Muscle of arm (tissue), 12 donors: ENCODE results near the gene POLA2. TPM values are rescaled to one million over a fixed set of nuclear protein-coding genes. Genes with fewer than 3 reads are reported as not detected.

ENCODE experiments used
- DNase-seq: peaks from one replicate; pipeline ENCODE4 v3.0.0-alpha.2; 2013
- polyA plus RNA-seq, 12 donors: library from polyadenylated mRNA; unstranded; fragments of 120-200 nt; gene quantifications; one replicate each; pipeline ENCODE4 v1.2.1, GENCODE V29; 2013; ENCODE audit not compliant: insufficient read length in 12 of 12

The POLA2 gene
- polyA plus RNA-seq, 12 donors = 30.7 to 52.6 (median 39.3) TPM; not detected in 1

- DNase-seq = no peak
Measured at GRCh38 chr11:65278356-65278755, 16.6 kb downstream of the POLA2 start.

DNA sequence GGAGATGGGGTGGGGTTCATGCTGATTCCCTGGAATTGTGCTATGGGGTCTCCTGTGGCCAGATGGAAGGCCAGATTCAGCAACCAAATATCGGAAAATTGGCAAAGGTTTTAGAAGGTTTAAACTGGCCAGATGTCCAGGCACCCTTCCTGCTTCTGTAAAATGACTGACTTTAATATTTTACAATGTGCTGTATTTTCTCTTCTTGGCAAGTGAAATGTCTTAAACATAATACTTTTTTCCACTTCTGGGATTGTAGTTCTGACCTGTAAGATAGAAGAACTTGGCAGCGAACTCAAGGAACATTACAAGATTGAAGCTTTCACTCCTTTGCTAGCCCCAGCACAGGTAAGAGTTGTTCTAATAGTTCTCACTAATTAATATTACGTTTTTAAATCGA is 17.5 kb downstream of the POLA2 start:
- no peak for DNase-seq

DNA sequence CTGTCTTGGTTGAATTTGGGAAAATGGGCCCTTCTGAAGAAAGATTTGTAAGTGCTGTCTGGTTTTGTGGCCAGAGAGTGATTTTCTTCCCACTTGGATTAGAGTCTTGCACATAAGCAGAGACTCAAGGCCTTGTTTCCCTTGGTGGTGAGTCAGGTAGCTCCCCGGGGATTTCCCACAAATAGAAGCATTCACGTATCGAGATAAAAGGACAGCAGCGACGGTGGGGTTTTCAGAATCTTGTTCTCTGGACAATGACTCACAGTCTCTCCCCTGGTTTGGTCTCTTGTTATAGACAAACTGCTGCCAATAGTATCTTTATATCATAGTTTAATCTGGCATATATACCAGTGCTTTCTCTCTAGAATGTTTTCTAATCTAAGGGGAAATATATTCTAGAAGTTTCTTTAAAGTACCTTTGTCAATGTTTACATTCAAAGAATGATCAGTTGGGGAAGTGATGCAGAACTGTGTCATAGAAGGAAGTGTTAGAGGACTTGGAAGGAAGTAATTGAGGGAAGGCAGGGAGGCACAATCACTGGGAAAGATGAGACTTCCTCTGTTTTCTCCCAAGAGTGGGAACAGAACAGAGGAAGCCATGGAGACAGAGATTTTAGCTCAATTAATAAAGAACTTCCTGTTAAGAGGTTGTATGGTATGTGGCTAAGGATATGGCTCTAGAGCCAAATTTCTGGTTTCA is 18.1 kb downstream of the POLA2 start:
- DNase-seq = no peak

- DNase-seq = no peak
Measured at GRCh38 chr11:65280646-65281045, 18.9 kb downstream of the POLA2 start.

- DNase-seq = no peak
Measured at GRCh38 chr11:65286686-65287085, 24.9 kb downstream of the POLA2 start.

- DNase-seq = no peak
Measured at GRCh38 chr11:65287601-65288000, 25.8 kb downstream of the POLA2 start.

- no peak for DNase-seq
Measured at GRCh38 chr11:65288706-65289536, 27.2 kb downstream of the POLA2 start.

- peak; percentile 95 for DNase-seq
Measured at GRCh38 chr11:65290448-65291165, 28.8 kb downstream of the POLA2 start.

- no peak for DNase-seq
Measured at GRCh38 chr11:65291613-65292012, 29.9 kb downstream of the POLA2 start.

DNA sequence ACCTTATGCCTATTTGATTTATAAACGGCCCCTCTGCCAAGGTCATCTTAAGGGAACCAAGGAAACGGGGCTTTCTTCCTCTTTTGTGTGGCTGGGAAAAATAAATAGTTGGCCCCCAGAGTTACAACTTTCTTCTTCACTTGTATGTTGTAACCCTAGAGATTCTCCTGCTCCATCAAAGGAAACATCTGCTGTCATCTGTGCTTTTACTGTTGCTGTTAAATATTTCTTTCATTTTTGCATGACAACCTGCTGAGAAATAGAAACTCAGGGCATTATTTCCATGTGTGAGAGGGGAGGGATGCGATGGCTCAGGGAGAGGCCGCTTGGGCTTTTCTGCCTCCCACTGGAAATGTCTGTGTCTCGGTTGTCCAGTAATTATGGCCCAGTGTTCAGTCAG is 31.1 kb downstream of the POLA2 start:
- DNase-seq = no peak

DNA sequence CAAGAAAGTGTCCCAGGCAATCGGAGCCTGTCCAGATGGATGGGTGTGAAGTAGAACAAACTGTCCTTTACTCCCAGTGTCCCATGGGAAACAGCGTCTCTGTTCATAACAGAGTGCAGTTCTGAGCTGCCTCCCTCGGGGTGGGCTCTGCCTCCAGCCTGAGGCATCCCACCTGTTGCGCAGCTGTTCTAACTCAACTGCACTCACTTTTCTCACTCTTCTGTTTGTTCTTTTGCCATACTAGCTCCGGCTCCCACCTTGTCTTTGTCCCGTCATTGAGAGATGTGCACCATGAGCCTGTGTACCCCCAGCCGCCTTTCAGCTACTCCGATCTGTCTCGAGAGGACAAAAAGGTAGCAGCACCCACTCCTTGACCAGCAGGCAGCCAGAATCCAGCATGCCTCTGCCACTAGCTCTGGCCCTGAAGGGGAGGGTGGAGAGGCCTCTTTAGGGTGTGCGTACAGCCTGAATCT is 32.2 kb downstream of the POLA2 start:
- no peak for DNase-seq

GRCh38 chr11:65295001-65295400 is 33.2 kb downstream of the POLA2 start:
- DNase-seq = no peak

DNA sequence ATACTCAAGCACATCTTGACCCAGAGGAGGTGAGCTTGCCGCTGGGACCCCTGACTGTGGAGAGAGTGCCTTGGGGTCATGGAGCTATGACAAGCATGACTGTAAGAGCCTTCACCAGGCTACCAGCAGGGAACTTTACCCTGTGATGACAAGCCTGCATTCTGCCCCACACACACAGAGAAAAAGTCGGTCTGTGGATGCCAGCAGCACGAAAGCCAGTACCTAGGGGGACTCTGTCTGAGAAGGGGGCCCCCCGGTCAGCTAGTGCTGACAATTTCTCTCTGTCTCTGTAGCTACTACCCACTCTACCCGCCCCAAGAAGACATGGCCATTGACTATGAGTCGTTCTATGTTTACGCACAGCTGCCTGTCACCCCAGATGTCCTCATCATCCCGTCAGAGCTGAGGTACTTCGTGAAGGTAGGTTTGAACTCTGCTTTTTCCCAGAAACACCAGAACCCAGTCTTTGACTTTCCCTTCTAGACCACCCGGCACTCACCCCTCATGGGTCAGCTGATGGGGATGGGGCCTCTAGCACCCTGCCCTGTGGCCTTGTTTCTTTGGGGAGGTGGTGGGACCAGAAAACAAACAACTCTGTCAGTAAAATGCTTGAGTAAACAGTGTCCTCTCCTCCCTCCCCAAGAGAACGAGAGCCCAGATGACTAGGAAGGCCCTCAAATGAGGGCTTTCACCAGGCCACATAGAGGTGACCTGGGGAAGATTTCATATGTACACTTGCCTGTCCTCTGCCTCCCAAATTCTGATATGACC is 34.0 kb downstream of the POLA2 start:
- DNase-seq = no peak

DNA sequence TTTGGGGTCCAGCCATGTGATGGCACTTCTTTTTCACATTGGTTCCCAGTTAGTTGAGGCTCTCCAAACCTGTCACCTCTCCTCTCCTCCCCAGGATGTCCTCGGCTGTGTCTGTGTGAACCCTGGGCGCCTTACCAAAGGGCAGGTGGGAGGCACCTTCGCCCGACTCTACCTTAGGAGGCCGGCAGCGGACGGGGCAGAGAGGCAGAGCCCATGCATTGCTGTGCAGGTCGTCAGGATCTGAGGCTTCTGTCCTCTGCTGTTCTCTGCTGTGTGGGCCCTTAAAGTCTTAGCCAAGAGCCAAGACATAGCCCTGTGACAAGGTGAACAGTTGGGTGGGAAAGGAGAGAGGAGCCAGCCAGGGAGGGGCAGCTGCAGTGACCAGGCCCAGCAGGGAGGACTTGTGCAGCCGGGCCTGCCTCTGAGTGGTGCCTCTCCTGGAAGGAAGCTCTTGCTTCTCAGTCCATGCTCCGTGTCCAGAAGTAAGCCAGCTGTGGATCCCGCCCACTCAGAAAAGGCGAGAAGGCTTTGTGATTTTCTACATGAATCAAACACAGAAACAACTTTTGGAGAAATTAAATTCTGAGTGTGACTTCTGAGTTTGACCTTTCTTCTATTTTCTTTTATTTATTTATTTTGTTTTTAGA is 35.4 kb downstream of the POLA2 start:
- DNase-seq = no peak

DNA sequence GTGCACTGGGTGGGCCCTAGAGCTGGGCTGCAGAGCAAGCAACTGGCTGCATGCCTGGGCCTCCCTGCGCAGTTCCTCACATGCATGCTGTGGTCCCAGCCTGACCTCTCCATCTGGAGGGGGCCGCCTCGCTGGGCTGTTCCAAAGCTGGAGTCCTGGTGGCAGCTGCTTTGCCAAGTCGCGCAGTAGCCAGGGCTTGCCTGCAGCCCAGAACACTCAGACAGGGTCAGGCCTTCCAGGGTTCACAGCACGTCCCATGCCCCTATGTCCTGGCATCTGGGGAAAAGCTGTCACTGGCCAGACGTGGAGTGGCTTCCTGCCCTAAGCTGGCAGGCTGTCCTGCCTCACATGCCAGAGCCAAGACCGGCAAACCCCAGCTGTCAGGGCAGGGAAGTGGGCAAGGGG is 36.4 kb downstream of the POLA2 start:
- DNase-seq = peak; percentile 86

DNA sequence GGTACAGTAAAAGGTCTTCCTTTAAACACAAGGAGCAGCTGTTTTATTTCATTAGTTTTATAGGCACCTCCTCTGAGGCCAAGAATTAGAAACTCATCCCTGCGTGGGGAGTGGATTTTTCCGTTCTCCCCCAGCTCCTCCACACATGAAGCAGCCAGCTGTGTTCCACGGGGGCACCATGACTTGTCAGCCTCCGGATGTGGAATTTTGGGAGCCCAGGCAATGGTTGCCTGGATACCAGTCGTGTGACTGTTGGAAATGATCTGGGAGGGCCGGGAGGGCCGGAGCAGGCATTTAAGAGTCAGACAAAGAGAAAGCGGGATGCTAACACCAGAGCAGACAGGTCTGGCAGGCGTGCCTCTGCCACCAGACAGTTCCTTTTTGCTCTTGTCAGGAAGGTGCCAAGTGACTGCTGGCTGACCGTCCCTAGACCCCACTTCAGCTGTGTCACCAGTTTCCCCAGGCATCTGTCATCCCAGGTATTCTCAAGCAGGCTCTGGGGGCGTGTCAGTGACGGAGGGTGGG is 37.0 kb downstream of the POLA2 start:
- peak; percentile 77 for DNase-seq

DNA sequence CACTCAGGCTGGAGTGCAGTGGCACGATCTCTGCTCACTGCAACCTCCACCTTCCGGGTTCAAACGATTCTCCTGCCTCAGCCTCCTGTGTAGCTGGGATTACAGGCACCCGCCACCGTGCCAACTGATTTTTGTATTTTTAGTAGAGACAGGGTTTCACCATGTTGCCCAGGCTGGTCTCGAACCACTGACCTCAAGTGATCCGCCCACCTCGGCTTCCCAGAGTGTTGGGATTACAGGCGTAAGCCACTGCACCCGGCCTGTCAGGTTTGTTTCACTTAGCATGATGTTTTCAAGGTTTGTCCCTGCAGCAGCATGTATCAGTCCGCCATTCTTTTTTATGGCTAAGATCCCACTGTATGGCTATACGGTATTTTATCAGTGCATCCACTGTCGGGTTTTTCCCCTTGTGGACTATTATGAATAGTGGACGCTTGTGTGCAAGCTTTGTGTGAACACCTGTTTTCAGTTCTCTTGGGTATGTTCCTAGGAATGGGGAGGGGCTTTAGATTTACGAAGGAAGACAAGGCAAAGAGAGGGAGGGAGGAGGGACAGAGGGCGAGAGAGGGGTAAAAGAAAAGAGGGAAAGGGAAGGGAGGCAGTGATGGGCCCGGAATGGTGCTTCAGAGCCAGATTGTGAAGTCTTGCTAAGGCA is 39.0 kb downstream of the POLA2 start:
- no peak for DNase-seq

- DNase-seq = no peak
Measured at GRCh38 chr11:65301491-65302329, 39.9 kb downstream of the POLA2 start.

DNA sequence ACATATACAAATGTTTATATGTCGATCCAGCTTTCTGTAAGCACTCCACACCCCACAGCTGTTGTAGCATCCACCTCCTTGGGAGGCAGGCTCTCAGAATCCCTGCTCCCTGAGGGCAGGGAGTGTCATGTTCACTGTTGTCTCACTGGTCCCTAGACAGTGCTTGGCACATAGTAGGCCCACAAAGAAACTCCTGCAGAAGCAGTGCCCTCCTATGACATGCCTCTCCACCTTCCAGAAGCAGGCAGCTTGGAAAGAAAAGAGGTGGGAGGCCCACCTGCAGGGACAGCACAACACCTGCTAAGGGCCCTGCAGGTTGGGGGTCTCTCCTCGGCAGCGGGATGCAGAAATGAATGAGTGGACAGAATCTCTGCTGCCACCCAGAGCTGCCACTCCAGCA is 41.8 kb downstream of the POLA2 start:
- no peak for DNase-seq
